ENCODE data around the gene OR4C46.
"Not testable (repeated sequence)": the region's sequence is repeated elsewhere in the genome, so short reads cannot be mapped to it uniquely, and the experiment has no call there.

OR4C46 gene

DNA sequence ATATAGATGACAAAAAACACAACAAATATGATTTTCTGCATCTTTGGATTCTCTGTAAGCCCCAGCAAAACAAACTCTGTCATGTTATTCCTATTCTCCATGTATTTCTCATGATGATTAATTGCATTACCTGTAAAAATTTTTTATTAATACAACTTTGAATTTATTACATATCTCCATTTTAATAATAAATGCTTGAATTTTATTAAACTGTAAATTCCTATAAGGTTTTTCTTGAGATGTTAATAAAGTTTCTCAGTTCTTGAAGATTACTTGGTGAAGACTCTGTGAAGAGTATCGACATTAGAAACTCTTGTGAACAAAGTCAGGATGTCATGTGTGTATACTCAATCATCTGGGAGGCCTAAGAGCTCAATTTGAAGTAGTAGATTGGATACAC is at the start of gene OR4C46:
OR4C46 (minus strand) TSS at position 101 of the 400 bp plus-strand sequence; CDS start at position 101, 0 bp downstream.
- DNase-seq (ENCODE audit: low spot score): no peak

DNA sequence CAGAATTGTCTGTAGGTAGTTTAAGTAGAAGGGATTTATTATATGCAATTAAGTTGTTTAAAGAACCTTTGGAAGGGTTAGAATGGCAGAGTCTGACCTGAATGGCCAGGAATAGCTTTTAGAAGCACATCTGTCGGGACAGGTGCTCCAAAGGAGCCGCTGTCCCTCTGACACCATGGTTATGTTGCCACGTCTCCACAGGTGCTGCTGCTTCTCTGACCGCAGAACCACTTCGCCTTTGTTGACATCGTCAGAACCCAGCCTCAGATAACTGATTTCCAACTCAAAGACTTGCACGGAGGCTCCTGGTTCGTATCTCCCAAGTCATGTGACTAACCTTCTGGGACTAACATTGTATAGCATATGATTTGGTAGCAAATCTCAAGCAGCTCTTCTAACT is 41.8 kb upstream of the OR4C46 start:
- DNase-seq (ENCODE audit: low spot score): not testable (repeated sequence)

DNA sequence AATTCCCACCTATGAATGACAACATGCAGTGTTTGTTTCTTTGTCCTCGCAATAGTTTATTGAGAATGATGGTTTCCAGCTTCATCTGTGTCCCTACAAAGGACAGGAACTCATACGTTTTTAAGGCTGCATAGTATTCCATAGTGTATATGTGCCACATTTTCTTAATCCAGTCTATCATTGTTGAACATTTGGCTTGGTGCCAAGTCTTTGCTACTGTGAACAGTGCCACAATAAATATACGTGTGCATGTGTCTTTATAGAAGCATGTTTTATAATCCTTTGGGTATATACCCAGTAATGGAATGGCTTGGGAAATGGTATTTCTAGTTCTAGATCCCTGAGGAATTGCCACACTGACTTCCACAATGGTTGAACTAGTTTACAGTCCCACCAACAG is 42.4 kb downstream of the OR4C46 start:
- DNase-seq (ENCODE audit: low spot score): not testable (repeated sequence)

DNA sequence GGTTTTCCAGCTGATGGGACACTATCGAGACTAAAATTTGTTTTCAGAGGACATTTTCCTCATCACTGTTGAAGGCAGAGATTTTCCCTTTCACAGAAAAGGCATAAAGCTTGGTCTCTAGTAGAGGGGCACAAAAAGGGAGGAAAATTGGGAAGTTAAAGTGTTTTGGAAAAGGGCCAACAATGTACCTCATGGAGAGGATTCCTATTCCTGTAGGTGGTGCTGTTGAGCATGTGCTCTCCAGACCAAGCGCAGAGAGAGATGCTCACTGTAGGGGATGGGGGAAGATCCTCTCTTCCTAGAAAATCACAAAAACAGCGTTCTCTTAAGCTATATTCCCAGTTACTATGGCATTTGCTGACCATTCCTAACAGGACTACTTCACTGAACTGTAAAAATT is 44.9 kb downstream of the OR4C46 start:
- no peak for DNase-seq (ENCODE audit: low spot score)

DNA sequence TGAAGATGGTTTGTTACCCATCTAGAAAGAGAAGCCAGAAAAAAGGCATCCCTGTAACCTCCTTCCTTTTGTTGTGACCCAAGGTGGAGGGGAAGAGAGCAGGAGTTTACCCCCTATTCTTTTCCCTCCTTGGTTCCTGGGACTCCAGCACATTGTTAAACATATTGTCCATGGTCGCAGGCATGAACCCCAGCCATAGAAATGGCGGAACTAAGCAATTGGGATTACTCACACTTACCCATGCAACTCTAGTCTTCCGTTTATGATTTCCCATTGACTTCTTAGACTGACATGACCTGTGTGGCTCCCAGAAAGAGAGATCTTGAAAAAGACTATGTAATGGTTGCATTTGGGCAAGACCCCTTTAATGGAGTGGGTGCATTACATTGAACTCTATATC is 45.4 kb downstream of the OR4C46 start:
- no peak for DNase-seq (ENCODE audit: low spot score)

All from hematopoietic multipotent progenitor cell treated with erythropoietin and hydrocortisone succinate and interleukin-3 and kit ligand, for 15 days (in vitro differentiated cells).